GM21528 (cell line): Measurements from ENCODE around the gene RAB11FIP5.
"Not testable (repeated sequence)": the region's sequence is repeated elsewhere in the genome, so short reads cannot be mapped to it uniquely, and the experiment has no call there.

Source experiments
- ATAC-seq: cut with Tn5 transposase; IDR thresholded peaks from one replicate; pipeline ENCODE4 v1.9.1; 2021; ENCODE audit warnings: mild to moderate bottlenecking, moderate library complexity; ENCODE audit not compliant: unreplicated experiment, low FRiP score

Gene RAB11FIP5

DNA sequence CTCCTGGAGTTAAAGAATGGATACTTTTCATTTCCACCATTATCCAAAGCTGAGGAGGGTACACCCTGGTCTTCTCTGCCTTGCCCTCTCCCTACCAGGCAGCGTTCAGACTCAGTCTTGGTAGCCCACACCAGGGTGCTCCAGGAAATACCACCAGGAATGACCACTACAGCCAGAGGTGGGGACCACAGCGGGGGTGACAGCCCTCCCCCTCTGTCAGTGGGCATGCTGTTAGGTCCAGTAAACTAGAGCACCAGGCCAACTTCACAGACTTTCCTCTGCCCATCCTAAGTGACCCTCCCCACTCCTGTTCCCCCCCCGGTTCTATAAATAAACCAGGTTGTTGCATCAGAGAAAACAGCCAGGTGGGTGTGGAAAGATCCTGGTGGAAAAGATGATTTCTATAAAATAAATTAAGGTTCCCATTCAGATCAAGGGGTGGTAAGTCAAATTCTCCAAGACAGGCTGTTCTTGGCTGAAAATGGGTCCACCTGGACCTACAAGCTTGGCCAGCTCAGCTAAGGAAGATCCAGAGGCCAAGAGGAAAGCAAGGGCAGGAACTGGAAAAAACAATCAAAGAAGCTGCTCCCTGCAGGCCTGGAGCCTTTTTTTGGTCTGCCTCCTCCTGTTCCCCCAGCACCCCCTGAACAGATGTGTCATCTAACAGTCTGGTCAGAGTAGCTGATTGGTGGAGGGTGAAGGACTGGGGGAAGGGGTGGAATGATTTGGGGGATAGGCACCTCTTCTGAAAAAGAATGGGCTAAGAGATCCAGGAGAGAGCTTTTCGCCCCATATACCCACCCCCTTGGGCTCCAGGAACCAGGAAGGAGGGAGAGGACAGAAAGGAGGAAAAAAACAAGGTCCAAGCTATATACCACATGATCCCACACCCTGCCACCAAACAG, 2.3 kb downstream of the RAB11FIP5 start:
- no peak for ATAC-seq

GRCh38 chr2:73109431-73110167, 3.1 kb downstream of the RAB11FIP5 start:
- no peak for ATAC-seq

GRCh38 chr2:73107211-73107926, 5.4 kb downstream of the RAB11FIP5 start:
- no peak for ATAC-seq

DNA sequence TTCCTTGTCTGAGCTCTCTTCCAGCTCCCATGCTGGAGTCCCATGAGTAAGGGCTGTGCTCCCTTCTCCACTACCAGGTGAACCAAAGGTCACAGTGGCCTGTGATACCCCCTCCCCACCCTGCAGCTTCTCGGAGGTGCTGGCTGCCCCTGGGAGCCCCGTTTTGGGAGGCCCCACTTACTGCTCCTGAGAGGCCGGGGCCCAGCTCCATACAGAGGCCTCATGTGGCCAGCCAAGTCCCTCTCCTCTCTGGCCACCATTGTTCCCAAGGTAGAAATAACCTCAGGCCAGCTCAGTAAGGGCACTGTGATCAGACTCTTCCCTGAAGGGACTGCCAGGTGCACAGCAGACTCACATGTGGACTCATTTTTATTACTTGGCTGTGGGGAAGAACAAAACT, 6.0 kb downstream of the RAB11FIP5 start:
- no peak for ATAC-seq

DNA sequence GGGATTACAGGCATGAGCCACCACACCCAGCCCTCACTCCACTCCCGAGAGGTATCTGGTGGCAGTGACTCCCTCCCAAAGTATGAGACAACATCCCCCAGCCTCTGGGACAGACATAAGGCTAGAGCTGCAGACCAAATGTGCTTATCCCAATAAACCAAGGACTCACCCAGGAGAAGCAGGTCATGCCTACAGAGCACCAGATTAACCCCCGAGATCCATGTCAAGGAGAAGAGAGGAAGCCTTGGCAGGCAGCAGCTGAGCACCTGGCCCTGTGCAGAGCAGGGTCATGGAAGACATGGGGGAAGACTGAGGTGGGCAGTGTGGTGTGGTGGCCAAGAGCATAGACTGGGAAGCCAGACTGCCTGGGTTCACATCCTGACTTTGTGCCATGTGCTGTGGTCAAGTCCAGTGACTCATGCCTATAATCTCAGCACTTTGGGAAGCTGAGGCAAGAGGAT, 7.2 kb downstream of the RAB11FIP5 start:
- no peak for ATAC-seq

DNA sequence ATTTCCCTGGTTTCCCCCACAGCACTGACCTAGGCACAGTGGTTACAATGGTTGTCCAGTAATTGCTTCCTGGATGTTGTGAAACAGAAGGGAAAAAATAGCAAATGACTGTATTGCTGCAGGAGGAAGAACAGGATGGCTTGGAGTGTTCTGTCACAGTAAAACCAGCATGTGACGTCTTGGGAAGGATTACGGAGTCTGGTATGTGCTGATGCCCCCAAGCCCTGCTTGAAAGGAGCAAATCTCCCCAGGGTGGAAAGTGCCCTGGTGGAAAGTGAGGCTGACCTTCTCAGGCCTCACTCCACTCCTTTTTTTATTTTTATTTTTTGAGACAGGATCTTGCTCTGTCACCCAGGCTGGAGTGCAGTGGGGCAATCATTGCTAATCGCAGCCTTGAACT, 7.8 kb downstream of the RAB11FIP5 start:
- ATAC-seq, result no peak

- no peak for ATAC-seq
Measured at GRCh38 chr2:73103018-73103542, 9.7 kb downstream of the RAB11FIP5 start.

DNA sequence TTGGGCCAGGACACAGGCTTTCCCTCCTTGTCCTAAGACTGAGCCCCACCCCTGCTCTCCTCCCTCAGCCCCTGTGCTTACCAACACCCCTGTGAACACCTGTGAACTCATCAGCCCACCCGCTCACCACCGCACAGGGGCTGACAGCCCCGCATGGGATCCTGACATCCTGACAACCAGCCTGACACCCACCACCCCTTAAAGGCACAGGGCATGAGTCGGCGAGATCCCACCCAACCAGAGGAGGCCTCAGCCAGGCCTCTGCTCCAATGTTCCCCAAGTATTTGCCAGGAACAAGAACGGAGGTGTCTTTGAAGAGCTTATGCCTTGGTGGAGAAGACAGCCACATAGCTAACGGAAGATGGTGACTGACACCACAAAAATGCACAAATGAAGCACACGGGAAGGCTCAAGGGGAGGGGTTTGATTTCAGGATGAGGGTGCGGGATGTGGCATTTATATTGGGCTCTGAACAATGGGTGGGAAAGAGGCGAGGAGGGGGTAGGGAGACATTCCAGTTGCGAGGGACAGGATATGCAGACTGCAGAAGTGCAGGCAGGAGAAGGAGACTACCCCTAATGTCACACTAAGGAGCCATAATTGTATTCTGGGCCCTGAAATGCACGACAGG, 11.0 kb downstream of the RAB11FIP5 start:
- no peak for ATAC-seq

GRCh38 chr2:73100956-73101355, 11.8 kb downstream of the RAB11FIP5 start:
- no peak for ATAC-seq

GRCh38 chr2:73099486-73099885, 13.3 kb downstream of the RAB11FIP5 start:
- no peak for ATAC-seq

- ATAC-seq, result no peak
Measured at GRCh38 chr2:73095910-73096309, 16.8 kb downstream of the RAB11FIP5 start.

DNA sequence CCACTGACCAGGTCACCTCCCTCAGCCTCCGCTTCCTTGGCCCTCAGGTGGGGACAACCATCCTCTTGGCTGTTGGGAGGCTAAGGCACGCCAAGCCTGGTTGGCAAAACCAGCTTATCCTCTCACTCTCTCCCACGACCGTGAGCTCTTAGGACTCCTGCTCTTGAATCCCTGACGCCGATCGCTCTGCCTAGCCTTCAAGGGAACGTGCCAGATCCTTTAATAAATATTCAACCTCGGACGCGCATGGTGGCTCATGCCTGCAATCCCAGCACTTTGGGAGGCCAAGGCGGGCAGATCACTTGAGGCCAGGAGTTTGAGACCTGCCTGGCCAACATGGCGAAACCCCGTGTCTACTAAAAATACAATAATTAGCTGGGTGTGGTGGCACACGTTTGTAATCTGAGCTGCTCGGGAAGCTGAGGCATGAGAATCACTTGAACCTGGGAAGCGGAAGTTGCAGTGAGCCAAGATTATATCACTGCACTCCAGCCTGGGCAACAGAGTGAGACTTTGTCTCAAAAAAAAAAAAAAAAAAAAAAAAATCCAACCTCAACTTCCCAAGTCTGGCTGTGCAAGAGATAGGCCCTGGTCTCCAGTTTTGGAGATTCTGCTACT, 19.0 kb downstream of the RAB11FIP5 start:
- not testable (repeated sequence) for ATAC-seq

DNA sequence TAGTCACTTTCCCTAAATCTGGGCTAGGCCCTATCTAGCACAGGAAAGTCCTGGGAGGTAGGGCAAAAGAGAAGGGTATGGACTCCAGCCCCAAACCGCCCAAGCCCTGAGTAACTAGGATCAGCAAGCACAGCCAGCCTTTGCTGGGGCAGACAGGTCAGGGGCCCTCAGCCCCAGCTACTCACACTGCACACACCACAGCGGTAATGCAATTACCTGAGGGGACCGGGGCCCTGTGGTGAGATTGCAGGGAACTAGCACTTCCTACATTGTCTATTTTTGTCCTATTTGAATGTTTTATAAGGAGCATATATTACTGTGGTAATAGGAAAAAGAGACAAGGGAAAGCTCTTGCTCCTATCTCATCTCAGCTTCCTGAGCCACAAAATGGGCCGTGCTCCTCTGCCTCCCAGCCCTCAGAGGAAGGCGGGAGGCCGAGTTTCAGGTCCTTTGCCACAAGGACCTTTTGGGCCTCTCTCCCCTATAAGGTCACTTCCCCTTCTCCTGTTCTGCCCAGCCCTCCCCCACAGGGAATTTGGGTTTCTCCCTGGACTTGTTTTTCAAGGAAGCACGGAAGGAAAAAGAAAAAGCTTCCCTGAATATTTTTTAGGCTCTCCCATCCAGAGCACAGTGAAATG, 20.5 kb downstream of the RAB11FIP5 start:
- ATAC-seq, result no peak

GRCh38 chr2:73091696-73092095, 21.1 kb downstream of the RAB11FIP5 start:
- ATAC-seq, result no peak

DNA sequence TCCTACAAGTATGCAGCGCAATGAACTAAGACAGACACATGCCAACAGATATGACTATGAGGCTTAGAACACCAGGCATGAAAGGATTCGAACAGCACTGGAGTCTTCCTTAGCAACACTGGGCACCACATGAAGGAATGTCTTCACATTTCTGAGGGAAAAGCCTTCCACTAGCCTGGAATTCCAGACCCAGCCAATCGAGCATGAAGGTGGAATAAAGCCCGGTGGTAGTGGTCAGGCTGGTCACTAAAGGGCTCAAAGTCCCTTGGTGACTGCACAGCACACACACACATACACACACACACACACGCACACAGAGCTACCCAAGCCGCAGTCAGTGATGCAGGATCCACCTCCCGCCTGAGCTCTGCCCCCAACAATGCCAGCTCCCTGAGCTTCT, 21.6 kb downstream of the RAB11FIP5 start:
- no peak for ATAC-seq

GRCh38 chr2:73089270-73090030, 23.3 kb downstream of the RAB11FIP5 start:
- no peak for ATAC-seq

DNA sequence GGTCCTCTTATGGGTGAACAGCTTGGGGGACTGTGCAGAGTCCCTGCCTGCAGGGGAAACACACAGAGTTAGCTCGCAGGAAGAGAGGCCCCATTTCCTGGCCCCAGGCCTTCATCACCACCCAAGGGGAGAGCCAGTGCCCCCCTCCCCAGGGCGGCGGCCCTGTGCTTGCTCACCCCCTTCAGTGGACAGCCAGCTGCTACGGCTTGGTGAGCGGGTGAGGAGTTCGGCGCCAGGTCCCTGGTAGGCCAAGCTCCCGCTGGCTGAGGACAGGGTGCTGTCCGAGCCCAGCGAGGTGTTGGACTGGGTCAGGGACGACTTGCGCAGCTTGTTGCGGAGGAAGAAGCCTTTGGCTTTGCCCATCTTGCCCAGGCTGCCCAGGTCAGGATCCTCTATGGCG, 24.0 kb downstream of the RAB11FIP5 start:
- no peak for ATAC-seq

DNA sequence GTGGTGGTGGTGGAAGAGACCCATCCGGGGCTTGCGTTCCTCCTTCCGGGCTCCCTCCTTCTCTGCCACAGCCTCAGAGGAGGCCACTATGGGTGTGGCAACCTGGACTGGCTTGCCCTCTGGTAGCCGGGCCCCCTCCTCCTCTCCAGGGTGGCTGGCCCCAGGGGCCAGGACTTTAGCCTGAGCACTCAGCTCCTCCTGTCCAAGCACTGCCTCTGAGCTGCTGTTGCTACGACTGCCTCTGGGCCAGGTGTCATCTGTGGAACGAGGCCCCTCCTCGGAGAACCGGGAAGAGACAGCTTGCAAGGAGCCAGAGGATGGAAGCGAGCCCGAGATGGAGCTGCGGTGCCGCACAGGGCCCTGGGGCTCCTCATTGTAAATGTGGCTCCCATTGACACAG, 24.5 kb downstream of the RAB11FIP5 start:
- ATAC-seq, result no peak

- ATAC-seq, result no peak
Measured at GRCh38 chr2:73087311-73087710, 25.4 kb downstream of the RAB11FIP5 start.
